GM12878 (cell line): ENCODE data around the gene GLT1D1. TPM values are rescaled to one million over a fixed set of nuclear protein-coding genes. Genes with fewer than 3 reads are reported as not detected.

Experiments used
- CHD1 ChIP-seq: IDR thresholded peaks from 2 replicates; pipeline ENCODE4 v1.6.1; 2012; ENCODE audit warnings: low read depth, low read length, improper control_type of control experiment
- MTA3 ChIP-seq: IDR thresholded peaks from 2 replicates; pipeline ENCODE4 v1.6.1; 2012; ENCODE audit warnings: low read length, inconsistent platforms, borderline replicate concordance
- NR2F1 ChIP-seq: fragments of 450-650 bp; conservative IDR thresholded peaks from 2 replicates; pipeline ENCODE4 v1.6.1; 2017; ENCODE audit warnings: mild to moderate bottlenecking
- PAX8 ChIP-seq: fragments of 450-650 bp; IDR thresholded peaks from 2 replicates; pipeline ENCODE4 v1.6.1; 2017; ENCODE audit warnings: mild to moderate bottlenecking, moderate library complexity
- POLR2A ChIP-seq: IDR thresholded peaks from 2 replicates; pipeline ENCODE4 v1.6.1; 2011; ENCODE audit warnings: low read depth, mild to moderate bottlenecking, low read length
- POLR2AphosphoS2 ChIP-seq: IDR thresholded peaks from 2 replicates; pipeline ENCODE4 v1.6.1; 2011; ENCODE audit warnings: low read depth, mild to moderate bottlenecking, low read length, improper control_type of control experiment, moderate library complexity
- POLR2AphosphoS5 ChIP-seq: IDR thresholded peaks from 2 replicates; pipeline ENCODE4 v1.6.1; 2011; ENCODE audit warnings: mild to moderate bottlenecking, low read length, inconsistent platforms
- SPI1 ChIP-seq: IDR thresholded peaks from 2 replicates; pipeline ENCODE4 v1.6.1; 2011; ENCODE audit warnings: low read depth, mild to moderate bottlenecking, low read length, moderate library complexity, borderline replicate concordance; ENCODE audit not compliant: insufficient read depth
- TCF12 ChIP-seq: IDR thresholded peaks from 2 replicates; pipeline ENCODE4 v1.6.1; 2011; ENCODE audit warnings: low read depth, mild to moderate bottlenecking, low read length
- TCF3 ChIP-seq: IDR thresholded peaks from 2 replicates; pipeline ENCODE4 v1.6.1; 2012; ENCODE audit warnings: low read depth, mild to moderate bottlenecking, low read length, borderline replicate concordance; ENCODE audit not compliant: insufficient read depth
- ZSCAN29 ChIP-seq: fragments of 450-650 bp; IDR thresholded peaks from 2 replicates; pipeline ENCODE4 v1.6.1; 2017; ENCODE audit warnings: mild to moderate bottlenecking, moderate library complexity
- polyA plus RNA-seq, 11 experiments: library from polyadenylated mRNA; depleted of rRNA in 4 of 11; unstranded in 6 of 11; stranded (reverse) in 5 of 11; fragments of >200 nt; fragmentation: Nextera tagmentation in 4 of 11; fragmentation: Illumina TruSeq in 1 of 11; extraction: Ambion mirVana in 4 of 11; extraction: Trizol in 1 of 11; gene quantifications; 1 replicate in 1 of 11; 2 replicates in 10 of 11; pipeline versions ENCODE4 v1.2.1 to v1.2.3, GENCODE V29; 2011 to 2016; ENCODE audit warnings: inconsistent platforms in 2 of 11, missing spikeins in 2 of 11, low read depth in 1 of 11
- total RNA-seq, 4 experiments: library from RNA; depleted of rRNA in 3 of 4; stranded (reverse); fragments of >200 nt in 3 of 4; fragmentation: Illumina TruSeq in 1 of 4; extraction: Trizol in 1 of 4; gene quantifications; 2 replicates each; pipeline versions ENCODE4 v1.2.1 to v1.2.3, GENCODE V29; 2013 to 2021
- TF ChIP-seq, protein P1 (sequence below): fragments of 450-650 bp; IDR thresholded peaks from 2 replicates; pipeline ENCODE4 v1.6.1; 2017; ENCODE audit warnings: mild to moderate bottlenecking, moderate library complexity

The GLT1D1 gene
- total and polyA plus RNA-seq, 10 of the 15 experiments (the other 5 are each of a cell fraction or from before 2014, with no cell fraction given), result 0.42 to 62.8 (median 3.0) TPM

DNA sequence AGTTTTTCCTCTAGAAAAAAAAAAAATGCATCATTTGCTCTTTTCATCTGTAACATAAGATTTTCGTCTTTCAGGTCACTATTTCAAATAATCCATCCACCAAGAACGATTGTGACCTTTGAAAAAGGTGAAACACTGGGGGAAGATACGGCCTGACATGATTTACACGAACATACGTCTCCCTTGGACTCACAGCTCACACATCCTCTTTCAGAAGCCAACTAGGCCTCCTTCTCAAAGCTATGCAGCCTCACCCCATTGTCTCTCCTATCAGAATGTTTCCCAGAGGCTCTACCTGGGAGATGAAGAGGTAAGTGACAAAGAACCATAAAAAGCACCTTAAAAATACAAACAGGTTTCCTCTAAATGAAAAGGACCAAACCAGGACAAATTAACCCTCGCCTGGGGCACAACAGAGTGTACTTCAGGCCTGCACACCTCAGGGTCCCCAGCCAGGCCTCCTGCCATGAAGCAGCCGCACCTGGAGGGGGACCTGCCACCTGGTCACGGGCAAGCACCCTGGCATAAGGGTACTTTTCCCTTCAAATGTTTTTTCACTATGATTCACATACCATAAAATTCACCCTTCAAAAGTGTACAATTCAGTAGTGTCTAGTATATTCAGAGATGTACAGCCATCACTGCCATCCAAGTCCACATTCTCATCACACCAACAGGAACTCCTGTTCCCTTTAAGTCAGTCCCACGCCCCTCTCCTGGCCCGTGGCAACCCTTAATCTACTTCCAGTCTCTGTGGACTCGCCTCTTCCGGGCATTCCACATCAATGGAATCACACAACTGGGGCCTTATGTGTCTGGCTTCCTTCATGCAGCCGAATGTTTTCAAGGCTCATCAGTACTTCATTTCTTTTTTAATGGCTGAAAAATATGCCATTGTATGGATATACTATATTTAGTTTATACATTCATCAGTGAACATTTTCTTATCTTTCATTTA lies 34.9 kb upstream of the GLT1D1 start (continued):
- TF ChIP-seq, protein P1, sequence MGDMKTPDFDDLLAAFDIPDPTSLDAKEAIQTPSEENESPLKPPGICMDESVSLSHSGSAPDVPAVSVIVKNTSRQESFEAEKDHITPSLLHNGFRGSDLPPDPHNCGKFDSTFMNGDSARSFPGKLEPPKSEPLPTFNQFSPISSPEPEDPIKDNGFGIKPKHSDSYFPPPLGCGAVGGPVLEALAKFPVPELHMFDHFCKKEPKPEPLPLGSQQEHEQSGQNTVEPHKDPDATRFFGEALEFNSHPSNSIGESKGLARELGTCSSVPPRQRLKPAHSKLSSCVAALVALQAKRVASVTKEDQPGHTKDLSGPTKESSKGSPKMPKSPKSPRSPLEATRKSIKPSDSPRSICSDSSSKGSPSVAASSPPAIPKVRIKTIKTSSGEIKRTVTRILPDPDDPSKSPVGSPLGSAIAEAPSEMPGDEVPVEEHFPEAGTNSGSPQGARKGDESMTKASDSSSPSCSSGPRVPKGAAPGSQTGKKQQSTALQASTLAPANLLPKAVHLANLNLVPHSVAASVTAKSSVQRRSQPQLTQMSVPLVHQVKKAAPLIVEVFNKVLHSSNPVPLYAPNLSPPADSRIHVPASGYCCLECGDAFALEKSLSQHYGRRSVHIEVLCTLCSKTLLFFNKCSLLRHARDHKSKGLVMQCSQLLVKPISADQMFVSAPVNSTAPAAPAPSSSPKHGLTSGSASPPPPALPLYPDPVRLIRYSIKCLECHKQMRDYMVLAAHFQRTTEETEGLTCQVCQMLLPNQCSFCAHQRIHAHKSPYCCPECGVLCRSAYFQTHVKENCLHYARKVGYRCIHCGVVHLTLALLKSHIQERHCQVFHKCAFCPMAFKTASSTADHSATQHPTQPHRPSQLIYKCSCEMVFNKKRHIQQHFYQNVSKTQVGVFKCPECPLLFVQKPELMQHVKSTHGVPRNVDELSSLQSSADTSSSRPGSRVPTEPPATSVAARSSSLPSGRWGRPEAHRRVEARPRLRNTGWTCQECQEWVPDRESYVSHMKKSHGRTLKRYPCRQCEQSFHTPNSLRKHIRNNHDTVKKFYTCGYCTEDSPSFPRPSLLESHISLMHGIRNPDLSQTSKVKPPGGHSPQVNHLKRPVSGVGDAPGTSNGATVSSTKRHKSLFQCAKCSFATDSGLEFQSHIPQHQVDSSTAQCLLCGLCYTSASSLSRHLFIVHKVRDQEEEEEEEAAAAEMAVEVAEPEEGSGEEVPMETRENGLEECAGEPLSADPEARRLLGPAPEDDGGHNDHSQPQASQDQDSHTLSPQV, result peak; percentile 60
- TF ChIP-seq MTA3 (peak; percentile 19; the same call in 1 of the 2 replicates), TCF12 (0 out of 2 replicates have a peak, but pooled peaks have one; percentile 41), TCF3 (peak; percentile 67; the same call in 1 of the 2 replicates), POLR2AphosphoS2 (0 out of 2 replicates have a peak, but pooled peaks have one; percentile 57), POLR2AphosphoS5 (peak; percentile 86), POLR2A (peak; percentile 65), NR2F1 (peak; percentile 62), CHD1 (0 out of 2 replicates have a peak, but pooled peaks have one; percentile 9), SPI1 (peak; percentile 77), ZSCAN29 (no peak), PAX8 (no peak)
